ENCODE measurements around the gene LARP1.
"Not testable (repeated sequence)": the region's sequence is repeated elsewhere in the genome, so short reads cannot be mapped to it uniquely, and the experiment has no call there.

LARP1 gene

DNA sequence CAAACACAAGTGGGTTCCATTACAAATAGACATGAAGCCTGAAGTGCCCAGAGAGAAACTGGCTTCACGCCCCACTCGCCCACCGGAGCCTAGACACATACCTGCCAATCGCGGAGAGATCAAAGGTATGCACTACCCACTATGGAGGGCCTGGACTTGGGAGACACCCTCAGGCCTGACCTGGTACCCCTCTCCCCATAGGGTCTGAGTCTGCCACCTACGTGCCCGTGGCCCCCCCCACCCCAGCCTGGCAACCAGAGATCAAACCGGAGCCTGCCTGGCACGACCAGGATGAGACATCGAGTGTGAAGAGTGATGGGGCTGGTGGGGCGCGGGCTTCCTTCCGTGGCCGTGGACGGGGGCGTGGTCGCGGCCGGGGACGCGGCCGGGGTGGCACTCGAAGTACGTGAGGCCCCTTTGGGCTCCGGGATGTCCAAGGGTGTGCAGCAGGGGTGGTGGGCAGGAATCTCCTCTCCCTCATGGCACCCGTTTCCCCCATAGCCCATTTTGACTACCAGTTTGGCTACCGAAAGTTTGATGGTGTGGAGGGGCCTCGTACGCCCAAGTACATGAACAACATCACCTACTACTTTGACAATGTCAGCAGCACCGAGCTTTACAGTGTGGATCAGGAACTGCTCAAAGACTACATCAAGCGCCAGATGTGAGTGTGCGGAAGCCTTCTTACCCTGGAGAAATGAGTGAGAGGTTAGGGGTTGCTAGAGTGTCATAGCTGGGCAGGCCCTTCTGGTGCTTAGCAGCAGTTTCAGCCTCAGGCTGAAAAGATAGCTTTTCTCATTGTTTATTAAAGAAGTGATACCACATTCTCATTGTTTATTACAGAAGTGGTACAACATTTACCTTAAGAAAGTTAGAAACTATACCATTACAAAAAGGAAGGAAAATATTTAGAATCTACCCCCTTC lies 38.7 kb downstream of the LARP1 start:
- DNase-seq (ENCODE audit: low read depth), result no peak

DNA sequence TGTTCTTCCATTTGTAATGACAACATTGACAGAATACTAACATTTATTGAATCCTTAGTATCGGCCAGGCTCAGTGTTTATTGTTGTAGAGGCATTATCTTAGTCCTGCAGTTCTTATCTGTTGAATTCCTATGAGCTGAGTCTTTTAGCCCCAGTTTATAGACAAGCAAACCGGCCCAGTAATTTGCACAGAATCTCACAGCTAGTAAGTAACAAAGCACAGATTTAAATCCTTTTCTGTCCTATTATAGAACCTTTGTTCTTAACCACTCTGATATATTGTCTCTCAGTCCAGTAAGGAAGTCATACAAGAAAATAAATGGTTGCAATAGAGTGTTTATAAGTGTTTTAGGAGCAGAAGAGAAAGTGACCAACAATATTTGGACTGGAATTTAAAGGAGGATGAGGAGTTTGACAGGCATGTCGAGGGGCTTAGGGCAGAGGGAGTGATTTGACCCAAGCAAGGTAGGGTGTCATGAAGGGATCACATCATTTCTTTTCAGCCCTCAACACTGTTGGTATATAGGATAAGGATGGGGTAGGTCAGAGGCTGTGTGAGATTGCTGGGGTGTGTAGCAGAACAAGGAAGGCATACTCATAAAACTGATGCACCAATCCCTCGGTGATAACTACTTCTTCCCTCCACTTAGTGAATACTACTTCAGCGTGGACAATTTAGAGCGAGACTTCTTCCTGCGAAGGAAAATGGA lies 39.5 kb downstream of the LARP1 start:
- DNase-seq (ENCODE audit: low read depth), result no peak

DNA sequence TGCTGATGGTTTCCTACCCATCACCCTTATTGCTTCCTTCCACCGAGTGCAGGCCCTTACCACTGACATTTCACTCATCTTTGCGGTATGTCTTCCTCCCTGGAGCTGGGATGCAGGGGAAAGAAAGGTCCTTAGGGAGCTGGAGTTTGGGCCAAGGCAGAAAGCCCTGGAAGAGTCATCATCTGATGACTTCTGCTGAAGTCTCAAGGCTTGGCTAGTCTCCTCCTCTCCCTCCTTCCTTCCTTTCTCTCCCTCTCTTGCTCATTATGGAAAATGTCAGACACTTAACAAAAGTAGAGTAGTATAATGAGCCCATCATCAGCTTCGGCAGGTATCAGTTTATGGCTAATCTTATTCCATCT lies 40.0 kb downstream of the LARP1 start:
- no peak for DNase-seq (ENCODE audit: low read depth)

DNA sequence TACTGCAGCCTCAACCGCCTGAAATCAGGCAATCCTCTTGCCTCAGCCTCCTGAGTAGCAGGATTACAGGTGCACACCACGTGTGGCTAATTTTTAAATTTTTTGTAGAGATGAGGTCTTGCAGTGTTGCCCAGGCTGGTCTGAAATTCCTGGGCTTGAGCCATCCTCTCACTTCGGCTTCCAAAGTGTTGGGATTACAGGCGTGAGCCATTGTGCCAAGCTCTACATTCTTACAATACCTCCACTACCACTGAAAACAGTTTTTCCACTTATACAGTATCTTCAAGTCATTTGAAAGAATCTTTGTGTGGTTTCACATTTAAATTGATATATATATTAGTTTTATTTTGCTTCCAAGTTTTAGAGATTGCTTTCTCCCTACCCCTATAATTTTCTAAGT lies 42.6 kb downstream of the LARP1 start:
- DNase-seq (ENCODE audit: low read depth), result no peak

DNA sequence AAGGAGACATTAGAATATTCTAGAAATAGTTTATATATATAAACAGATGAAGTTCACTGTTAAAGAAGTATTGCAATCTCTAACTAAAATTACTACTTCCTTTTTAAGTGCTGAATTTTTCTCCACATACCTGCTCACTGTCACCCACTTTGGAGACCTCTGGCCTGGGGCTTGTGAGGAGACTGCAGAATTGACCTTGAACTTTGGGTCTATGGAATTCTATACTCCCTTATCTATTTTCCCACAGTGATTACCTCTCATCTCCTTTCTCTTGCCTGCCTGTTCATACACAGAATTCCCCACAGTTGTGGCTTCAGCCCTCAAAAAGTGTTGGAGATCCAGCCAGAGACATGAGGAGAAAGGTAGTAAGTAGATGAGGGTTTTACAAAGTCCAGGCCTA lies 45.4 kb downstream of the LARP1 start:
- DNase-seq (ENCODE audit: low read depth), result no peak

DNA sequence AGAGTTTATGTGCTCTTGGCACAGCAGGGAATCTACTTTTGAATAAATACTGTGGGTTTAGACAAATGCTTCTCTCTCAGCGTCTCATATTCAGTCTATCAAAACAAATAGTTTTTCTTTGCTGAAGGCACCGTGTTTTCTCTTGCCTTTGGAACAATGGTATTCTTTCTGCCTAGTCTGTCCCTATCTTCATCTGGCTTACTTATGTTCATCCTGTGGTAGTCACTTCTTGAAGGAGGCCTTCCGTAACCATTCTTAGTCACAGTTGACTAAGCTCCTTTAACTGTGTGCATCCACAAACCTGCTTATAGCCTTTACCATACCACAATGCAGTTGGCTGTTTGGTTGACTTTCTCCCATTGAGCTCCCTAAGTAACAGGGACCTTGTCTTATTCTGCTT lies 45.9 kb downstream of the LARP1 start:
- no peak for DNase-seq (ENCODE audit: low read depth)

DNA sequence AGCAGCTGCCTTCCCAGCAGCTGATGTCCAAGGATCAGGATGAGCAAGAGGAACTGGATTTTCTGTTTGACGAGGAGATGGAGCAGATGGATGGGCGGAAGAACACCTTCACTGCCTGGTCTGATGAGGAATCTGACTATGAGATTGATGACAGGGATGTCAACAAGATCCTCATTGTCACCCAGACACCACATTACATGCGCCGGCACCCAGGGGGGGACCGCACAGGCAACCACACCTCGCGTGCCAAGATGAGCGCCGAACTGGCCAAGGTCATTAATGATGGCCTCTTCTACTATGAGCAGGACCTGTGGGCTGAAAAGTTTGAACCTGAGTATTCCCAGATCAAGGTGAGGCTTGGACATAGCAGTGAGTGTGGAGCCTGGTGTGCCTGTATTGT lies 46.9 kb downstream of the LARP1 start:
- DNase-seq (ENCODE audit: low read depth), result no peak

DNA sequence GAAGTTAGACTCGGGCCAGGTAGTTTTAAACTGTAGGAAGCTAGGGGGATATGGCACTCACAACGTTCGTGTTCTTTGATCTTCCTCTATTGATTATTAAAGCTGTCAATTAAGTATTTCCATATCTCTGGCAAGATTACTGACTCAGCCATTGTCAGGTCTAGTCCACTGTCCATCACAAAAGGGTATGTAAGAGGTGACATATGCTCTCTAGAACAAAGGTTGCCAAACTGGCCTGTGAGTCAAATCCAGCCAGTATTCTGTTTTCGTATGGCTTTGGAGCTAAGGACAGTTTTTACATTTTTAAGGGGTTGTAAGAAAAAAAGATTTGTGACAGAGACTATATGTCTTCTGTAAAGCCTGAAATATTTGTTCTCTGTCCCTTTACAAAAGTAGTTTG lies 51.0 kb downstream of the LARP1 start:
- no peak for DNase-seq (ENCODE audit: low read depth)

DNA sequence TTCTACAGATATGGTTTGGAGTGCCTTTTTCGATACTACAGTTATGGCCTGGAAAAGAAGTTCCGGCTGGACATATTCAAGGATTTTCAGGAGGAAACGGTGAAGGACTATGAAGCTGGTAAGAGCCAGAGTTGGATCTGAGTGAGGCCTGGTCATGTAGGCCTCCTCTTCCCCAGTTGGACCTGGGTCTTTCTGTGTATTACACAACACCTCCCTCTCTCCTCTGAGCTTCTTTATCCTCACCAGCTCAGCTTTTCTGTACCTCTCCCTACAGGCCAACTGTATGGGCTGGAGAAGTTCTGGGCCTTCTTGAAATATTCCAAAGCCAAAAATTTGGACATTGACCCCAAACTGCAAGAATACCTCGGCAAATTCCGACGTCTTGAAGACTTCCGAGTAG lies 56.1 kb downstream of the LARP1 start:
- DNase-seq (ENCODE audit: low read depth), result no peak

DNA sequence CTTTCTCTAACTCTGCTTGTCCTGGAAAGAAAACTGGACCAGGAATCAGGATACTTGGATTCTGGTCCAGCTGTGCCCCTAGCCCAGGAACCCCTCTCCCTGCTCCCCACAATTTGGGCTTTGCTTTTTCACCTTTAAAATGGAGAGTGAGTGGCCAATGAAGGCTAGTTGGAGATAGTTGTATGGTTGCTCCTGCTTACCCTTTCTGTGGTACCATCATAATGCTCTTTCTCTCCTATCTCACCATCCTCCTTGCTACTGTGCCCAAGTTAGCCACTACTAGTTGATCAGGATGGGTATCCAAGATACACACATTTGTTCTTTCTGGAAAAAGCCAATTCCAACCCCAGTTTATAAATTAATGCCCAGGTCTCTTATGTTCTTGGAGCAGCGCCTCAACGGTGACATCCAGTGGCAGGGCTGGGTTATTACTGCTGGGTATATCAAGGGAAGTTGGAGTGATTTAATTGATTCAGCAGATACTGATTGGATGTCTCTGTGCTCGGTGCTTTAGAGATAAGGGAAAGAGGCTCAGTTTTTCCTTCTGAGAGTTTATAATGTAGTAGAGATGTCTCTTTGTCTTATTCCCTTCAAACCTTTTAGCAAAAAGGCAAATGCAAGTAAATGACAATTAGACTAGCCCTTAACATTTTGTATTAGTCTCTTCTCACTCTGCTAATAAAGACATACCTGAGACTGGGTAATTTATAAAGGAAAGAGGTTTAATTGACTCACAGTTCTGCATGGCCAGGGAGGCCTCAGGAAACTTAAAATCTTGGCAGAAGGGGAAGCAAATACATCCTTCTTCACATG lies 56.7 kb downstream of the LARP1 start:
- DNase-seq (ENCODE audit: low read depth), result peak; percentile 33

DNA sequence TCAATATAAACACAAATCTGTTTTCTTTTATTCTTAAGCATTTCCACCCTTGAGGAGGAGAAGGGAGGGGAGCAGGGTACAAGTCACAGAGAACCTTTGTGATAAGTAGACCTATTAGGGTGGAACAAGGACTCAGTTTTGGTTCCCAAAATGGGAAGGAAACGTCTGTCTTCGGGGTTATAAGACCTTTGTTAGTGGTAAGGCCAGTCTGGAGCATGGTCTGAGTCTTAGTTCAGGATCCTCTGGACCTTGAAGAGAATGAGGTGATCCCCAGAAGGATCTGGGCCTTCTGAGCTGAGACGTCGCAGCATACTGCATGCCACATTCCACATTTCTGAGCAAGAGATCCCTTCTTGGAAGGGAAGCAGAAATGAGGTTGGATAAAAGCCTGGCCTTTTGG lies 58.0 kb downstream of the LARP1 start:
- no peak for DNase-seq (ENCODE audit: low read depth)

DNA sequence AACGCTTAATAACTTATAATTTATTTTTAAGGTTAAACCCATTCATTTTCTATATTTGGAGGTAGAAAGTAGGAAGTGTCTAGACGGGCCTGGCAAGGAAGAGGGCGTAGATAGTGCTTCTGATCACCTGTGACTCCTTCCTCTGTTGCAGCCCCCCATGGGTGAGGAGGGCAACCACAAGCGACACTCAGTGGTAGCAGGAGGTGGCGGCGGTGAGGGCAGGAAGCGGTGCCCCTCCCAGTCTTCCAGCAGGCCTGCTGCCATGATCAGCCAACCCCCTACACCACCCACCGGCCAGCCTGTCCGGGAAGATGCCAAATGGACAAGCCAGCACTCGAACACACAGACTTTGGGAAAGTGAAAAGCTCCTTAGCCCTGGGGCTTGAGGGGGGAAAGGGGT lies 58.6 kb downstream of the LARP1 start:
- no peak for DNase-seq (ENCODE audit: low read depth)

DNA sequence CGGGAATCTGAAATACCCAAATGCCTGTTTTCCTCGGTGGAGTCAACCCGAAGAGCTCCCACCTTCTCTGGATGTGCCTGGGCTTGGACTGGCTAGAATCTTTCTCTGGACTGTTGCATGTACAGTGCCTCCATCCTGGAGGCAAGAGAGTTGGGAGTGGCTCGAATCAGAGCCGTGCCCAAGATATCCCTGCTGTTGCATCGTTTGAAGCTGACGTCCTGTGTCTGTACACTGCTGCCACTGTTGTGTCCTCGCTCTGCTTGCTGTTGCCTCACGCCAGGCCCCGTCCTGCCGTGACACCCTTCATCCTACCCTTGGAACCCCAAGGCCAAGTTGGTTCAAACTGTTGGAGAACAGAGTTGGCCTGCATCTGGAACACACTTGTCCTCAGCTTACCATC lies 59.8 kb downstream of the LARP1 start:
- DNase-seq (ENCODE audit: low read depth), result no peak

DNA sequence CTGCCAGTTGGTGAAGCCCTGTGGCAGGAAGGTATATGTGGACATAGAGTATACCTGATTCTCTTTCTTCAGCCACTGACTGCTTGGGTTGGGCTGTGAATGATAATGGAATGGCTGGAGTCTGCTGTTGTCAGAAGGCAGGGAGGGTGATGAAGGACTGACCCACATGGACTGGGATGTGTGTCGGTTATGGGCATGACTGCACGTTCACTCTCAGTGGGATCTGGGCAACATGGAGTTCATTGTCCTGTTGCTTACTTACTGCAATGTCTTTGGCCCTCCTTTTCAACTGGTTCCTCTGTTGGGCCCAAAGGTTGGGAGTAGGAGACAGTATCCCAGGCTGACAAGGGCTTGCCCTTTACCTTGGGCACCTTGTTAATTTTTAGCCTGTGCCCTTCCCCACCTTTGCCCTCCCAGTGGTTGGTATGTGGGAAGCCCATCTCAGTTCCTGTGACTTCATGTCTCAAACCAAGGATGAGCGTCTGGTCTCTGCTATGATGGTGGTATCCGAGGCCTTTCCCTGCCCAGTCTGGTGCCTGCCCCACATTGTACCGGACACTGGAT lies 60.6 kb downstream of the LARP1 start:
- no peak for DNase-seq (ENCODE audit: low read depth)

DNA sequence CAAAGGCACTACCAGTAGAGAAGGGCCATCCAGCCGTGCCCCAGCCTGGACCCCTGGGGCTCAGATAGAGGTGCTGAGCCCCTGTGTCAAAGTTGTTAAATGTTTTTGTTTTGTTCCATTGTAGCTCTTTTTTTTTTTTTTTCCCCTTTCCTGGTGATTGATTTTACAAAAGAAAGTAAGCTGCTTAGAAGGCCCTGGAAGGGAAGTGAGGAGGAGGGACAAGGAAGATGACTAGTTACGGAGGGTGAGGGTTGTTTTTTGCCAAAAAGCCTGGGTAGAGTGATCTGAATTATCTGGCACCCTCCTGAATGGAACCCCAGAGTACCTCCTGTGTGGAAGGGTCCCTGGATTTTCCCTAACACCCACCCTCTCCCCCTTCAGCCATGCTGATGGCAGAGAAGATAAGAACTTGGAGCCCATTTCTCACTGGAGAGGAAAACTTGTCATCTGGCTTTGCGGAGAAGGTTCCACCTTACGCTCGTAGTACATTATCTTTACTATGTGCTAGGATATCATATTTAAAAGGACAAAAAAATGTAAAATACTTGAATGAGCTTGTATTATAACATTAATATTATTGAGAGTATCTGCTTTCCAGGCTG lies 61.8 kb downstream of the LARP1 start:
- no peak for DNase-seq (ENCODE audit: low read depth)

DNA sequence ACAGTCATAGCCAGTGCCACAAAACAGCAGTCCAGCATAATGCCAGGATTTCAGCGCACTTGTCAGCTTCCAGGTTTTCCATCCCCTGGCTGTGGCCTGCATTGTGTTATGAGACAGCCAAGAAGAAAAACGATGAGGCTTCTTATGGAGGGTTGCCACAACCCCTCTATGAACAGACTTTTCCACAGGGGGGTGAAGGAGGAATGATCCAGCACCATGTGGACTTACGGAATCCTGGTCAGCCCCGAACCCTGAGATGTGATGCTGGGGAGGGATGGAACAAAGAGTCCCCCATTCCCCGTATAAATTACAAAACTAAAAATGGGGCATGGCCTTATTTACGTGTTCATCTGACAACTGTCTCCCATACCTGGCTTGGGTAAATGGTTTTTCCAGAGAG lies 62.6 kb downstream of the LARP1 start:
- no peak for DNase-seq (ENCODE audit: low read depth)

DNA sequence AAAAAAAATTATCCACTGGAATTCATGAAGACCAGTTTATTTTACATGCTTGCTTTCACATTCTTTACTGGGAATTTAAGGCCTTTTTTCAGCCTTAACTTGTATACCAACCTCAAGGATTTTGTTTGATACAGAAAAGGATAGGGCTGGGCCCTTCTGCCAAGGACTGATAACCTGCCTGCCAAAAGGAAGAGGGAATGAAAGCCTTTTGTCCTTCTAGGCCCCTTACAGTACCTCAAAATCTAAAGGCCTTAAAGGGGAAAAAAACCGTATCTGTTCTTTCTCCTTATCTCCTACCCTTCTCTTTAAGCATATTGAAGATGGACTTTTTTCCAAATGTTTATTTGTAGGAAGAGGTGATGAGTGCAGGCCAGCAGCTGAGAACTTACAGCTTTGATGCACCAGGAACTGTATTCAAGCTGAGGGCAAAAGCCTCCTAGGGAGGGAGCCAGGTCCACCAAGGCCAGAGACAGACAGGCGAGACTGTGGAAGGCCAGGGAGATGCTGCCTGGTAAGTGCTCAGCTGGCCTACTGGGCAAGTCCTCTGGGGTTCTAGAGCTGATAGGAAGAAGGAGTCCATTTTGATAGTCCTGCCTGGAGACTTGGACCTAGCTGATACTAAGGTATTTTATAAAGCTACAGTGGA lies 63.4 kb downstream of the LARP1 start:
- DNase-seq (ENCODE audit: low read depth), result no peak

DNA sequence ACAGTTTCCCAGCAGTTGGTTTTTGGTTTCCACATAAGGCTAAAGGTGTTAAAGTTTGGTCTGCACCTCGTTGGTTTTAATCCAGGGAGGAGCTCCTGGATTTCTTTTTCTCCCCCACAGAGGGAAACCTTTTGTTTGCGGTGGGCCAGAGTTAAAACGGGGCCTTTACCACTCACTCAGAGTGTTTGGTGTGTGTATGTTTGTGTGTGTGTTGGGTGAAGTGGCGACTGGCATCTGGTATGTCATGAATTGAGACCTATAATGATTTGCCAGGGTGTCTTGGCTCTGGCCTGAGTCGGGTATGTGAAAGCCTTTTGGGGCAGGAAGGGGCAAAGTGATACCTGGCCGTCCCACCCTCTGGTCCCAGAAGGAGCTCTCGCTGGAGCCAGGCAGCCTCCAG lies 64.4 kb downstream of the LARP1 start:
- DNase-seq (ENCODE audit: low read depth), result no peak

DNA sequence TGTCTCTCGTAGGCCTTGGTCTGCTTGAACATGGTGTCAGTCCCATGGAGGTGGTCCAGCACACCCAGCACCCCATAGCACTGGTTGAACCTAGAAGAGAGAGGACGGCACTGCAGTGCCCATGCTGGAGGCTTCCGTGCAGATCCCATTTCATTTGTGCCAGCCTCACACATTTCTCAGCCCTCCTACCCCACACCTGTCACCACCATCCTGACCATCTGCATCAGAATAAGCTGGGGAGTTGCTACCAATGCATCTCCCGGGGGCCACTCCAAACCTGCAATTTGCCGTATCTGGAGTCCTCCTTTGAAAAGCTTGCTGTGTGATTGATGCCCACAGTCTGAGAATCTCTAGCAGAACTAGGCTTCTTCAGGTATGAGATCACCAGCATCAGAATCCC lies 65.2 kb downstream of the LARP1 start:
- no peak for DNase-seq (ENCODE audit: low read depth)

DNA sequence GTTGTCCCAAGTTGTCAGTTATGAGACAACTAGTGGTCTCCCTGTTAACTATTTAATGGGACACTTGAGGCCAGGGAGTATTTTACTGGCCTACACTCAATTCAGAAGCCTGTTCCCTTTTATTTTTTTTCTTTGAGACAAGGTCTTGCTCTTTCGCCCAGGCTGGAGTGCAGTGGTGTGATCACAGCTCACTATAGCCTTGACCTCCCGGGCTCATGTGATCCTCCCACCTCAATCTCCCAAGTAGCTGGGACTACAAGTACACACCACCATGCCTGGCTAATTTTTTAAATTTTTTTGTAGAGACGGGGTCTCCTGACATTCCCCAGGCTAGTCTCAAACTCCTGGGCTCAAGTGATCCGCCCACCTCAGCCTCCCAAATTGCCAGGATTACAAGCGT lies 67.7 kb downstream of the LARP1 start:
- DNase-seq (ENCODE audit: low read depth), result not testable (repeated sequence)

DNA sequence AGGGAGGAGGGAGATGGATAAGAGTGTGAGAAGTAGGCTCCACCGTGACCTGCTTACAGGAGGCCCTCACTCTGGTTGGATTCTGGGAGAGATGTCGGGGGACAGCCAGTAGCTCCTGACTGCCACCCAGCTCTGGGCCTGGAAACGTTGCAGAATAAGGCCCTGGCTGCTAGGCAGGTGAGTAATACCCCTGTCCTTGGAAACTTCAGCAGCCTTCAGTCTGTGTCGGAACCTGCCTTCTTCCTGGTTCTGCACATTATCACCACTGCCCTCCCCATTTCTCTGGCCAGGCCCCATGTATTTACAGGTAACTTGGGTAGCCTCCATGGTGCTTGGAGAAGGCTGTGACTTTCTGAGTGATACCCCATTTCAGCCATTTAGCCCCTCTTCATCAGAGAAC lies 68.4 kb downstream of the LARP1 start:
- no peak for DNase-seq (ENCODE audit: low read depth)

DNA sequence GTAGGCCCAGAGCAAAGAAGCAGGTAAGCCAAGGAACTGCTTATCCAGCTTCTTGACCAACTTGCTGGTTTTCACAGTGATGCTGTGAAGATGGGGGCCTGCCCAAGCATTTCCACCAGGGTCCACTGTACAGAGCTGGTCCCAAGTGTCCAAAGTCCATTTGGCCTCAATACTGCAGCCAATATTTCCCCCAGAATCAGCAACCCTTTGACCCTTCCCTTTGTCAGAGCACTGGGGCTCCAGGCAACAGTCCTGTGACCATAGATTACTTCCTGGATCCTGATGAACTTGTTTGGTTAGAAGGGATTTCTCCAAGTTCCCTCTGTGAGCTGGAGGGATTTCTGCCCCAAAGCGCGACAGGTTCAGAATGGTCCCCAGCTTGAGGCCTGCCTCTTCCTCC lies 68.9 kb downstream of the LARP1 start:
- no peak for DNase-seq (ENCODE audit: low read depth)
